Measurements from ENCODE around the gene STUB1.

STUB1 gene

GRCh38 chr16:635573-636205 lies 44.5 kb upstream of the STUB1 start:
- H3K27ac ChIP-seq: peak overlapping the region; percentile 81 to 93 (median 87); a peak in 21 of 22 replicates
- TF ChIP-seq Cebpa-rat (IDR thresholded peaks at IDR 0.05): no peak
- H3K9me3 ChIP-seq (replicated peaks in 1 of 11): no peaks in the 10 kb centered on the region
- H3K4me3 ChIP-seq: peak overlapping the region; percentile 85 to 98 (median 93)
- peaks cover 15 to 28% (median 23%) of the 10 kb centered on the region in 11 experiments; a peak in 21 of 22 replicates for H3K36me3 ChIP-seq
- peaks cover 52 to 59% (median 55%) of the 10 kb centered on the region in 10 experiments for H3K4me1 ChIP-seq
- peaks cover 0 to 47% (median 36%) of the 10 kb centered on the region in 11 experiments; a peak in 19 of 22 replicates for H4K20me1 ChIP-seq
- H3K4me2 ChIP-seq: peak overlapping the region; percentile 82 to 98 (median 93)
- no peaks in the 10 kb centered on the region for H3K27me3 ChIP-seq
- H3K9ac ChIP-seq: peak overlapping the region; percentile 82 to 96 (median 91)

DNA sequence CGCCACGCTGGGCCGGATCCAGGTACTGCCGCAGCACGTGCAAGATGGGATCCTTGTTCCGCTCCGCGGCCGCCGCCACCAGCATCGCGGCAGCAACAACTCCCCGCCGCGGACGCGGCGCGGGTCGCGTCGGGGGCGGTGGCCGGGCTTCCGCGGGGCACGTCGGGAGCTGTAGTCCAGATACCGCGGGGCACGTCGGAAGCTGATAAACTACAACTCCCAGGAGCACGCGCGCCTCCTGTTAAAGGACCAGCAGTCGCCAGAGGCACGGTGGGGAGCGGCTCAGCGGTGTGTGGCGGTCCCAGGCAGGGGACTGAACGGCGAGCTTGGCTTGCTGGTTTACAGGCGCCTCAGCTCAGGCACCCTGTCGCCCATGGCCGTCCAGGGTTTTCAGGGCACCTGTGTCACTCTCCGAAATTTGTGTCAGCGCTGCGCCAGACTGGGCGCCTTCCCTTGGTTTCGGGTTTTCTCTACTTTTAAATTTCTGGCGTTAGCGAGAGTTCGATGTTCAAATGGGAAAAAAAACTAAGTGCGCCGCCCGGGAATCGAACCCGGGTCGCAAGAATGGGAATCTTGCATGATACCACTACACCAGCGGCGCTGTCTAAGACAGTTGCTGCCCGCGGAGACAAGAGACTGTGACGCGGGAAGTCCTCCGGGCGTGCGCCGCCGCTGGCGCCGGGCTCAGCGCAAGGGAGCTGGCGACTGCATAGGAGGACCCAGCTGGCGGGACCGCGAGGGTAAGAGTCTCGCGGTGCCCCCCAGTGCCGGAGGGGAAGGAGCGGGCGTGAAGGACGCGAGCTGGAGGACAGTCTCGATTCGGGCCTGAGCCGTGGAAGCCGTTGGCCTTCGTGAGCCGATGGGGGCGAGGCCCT lies 43.8 kb upstream of the STUB1 start, which contains the start of gene METTL26:
Gene METTL26 (minus strand): TSS at position 100 of the 875 bp plus-strand sequence. CDS start 15 bp downstream, at position 85.
- Histone ChIP-seq H3K9ac (peak within 1 kb of the TSS; percentile 82 to 96 (median 91)), H3K27me3 (no peaks in the 10 kb centered on the region), H3K4me2 (peak within 1 kb of the TSS; percentile 88 to 98 (median 97)), H3K4me1 (peaks cover 49 to 59% (median 54%) of the 10 kb centered on the region in 10 experiments), H3K27ac (peak within 1 kb of the TSS; percentile 81 to 93 (median 87)), H3K9me3 (replicated peaks in 1 of 11) (no peaks in the 10 kb centered on the region), H3K36me3 (peaks cover 15 to 28% (median 23%) of the 10 kb centered on the region in 11 experiments; a peak in 21 of 22 replicates), H3K4me3 (peak within 1 kb of the TSS; percentile 85 to 98 (median 93)), H4K20me1 (peaks cover 0 to 39% (median 30%) of the 10 kb centered on the region in 11 experiments; a peak in 19 of 22 replicates)
- TF ChIP-seq Cebpa-rat (IDR thresholded peaks at IDR 0.05): no peak

DNA sequence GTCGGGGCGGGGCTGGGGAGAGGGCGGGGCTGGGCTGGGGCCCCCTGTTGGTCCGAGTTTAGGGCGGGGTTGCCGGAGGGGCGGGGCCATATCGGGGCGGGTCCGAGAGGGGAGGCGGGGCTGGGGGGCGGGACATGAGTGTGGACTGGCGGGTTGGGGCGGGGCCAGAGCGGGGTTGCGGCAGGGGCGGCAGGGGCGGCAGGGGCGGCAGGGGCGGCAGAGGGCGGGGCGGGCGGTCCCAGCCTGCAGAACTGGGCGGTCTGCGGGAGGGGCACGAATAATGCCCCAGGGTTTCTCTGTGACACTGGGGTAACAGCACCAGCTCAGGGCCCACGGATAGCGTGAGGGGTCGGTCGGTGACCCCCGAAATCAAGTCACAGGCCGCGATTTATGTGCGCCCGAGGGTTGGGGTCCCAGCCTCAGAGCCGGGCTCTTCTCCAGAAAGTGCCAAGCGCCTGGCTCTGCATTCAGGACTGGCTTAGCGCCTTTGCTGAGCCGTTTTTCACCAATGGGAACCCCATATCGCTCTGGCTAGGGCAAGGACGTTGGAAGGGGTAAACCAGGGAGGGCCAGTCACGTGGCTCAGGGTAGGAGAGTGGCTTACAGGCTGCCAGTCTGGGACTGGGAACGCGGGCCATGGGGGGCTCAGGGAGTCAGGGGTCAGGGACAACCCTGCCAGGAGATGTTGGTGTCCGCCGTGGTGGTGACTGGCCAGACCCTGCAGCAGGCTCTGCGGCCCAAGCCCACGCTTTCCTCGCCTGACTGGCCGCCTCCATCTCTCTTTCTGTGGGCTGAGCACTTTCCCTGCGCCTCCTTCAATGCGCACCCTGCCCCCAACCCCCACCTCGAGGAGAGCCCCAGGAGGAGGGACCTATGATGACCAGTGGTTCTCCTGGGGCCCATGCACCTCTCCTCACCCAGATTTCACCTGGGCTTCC lies 42.9 kb upstream of the STUB1 start:
- Histone ChIP-seq H3K4me1 (peaks cover 49 to 59% (median 56%) of the 10 kb centered on the region in 10 experiments), H3K4me2 (peak overlapping the region; percentile 86 to 98 (median 96)), H3K9ac (peak overlapping the region; percentile 82 to 96 (median 91); a peak in 20 of 22 replicates), H3K27ac (peak overlapping the region in 10 of 11 experiments; percentile 19 to 91 (median 86); a peak in 19 of 22 replicates), H3K9me3 (replicated peaks in 1 of 11) (no peaks in the 10 kb centered on the region), H4K20me1 (peaks cover 0 to 36% (median 27%) of the 10 kb centered on the region in 11 experiments; a peak in 19 of 22 replicates), H3K27me3 (no peaks in the 10 kb centered on the region), H3K4me3 (peak overlapping the region; percentile 85 to 98 (median 93)), H3K36me3 (peaks cover 15 to 26% (median 23%) of the 10 kb centered on the region in 11 experiments; a peak in 21 of 22 replicates)
- TF ChIP-seq Cebpa-rat (IDR thresholded peaks at IDR 0.05): no peak

- peak overlapping the region in 2 of 10 experiments; percentile 56 to 59; a peak in 3 of 20 replicates for H3K4me3 ChIP-seq
- no peak for TF ChIP-seq Cebpa-rat (IDR thresholded peaks at IDR 0.05)
- H3K4me2 ChIP-seq: peak overlapping the region; percentile 77 to 98 (median 87)
- H3K27ac ChIP-seq: peak overlapping the region in 8 of 11 experiments; percentile 19 to 61 (median 40); a peak in 11 of 22 replicates
- H3K9ac ChIP-seq: peak overlapping the region in 8 of 11 experiments; percentile 28 to 72 (median 64); a peak in 8 of 22 replicates
- peaks cover 55 to 67% (median 64%) of the 10 kb centered on the region in 10 experiments for H3K4me1 ChIP-seq
- peaks cover 6 to 36% (median 25%) of the 10 kb centered on the region in 11 experiments; a peak in 21 of 22 replicates for H4K20me1 ChIP-seq
- H3K36me3 ChIP-seq: peaks cover 12 to 20% (median 16%) of the 10 kb centered on the region in 11 experiments; a peak in 21 of 22 replicates
- H3K9me3 ChIP-seq (replicated peaks in 1 of 11): no peaks in the 10 kb centered on the region
- H3K27me3 ChIP-seq: no peaks in the 10 kb centered on the region
These were observed 42.1 kb upstream of the STUB1 start for GRCh38 chr16:638034-638543.

GRCh38 chr16:638836-639235 lies 41.4 kb upstream of the STUB1 start:
- Histone ChIP-seq H3K9me3 (replicated peaks in 1 of 11) (no peaks in the 10 kb centered on the region), H3K27me3 (no peaks in the 10 kb centered on the region), H3K36me3 (peaks cover 5 to 15% (median 8%) of the 10 kb centered on the region in 11 experiments; a peak in 19 of 22 replicates), H3K4me3 (0 out of 20 replicates have a peak overlapping the region, but pooled peaks of 4 of the 10 experiments have one; percentile 3 to 24 (median 14)), H3K4me2 (peak overlapping the region; percentile 66 to 100 (median 83)), H3K9ac (peak overlapping the region in 8 of 11 experiments; percentile 2 to 63 (median 50); a peak in 12 of 22 replicates), H3K27ac (peak overlapping the region in 8 of 11 experiments; percentile 31 to 69 (median 52); a peak in 14 of 22 replicates), H3K4me1 (peaks cover 62 to 74% (median 71%) of the 10 kb centered on the region in 10 experiments), H4K20me1 (peaks cover 14 to 36% (median 24%) of the 10 kb centered on the region in 11 experiments; a peak in 20 of 22 replicates)
- no peak for TF ChIP-seq Cebpa-rat (IDR thresholded peaks at IDR 0.05)

- Histone ChIP-seq H3K4me2 (peak overlapping the region; percentile 86 to 100 (median 99)), H4K20me1 (peaks cover 14 to 34% (median 29%) of the 10 kb centered on the region in 11 experiments; a peak in 18 of 22 replicates), H3K4me1 (peaks cover 61 to 77% (median 69%) of the 10 kb centered on the region in 10 experiments), H3K27ac (peak overlapping the region in 7 of 11 experiments; percentile 81 to 91 (median 89); a peak in 10 of 22 replicates), H3K9ac (peak overlapping the region; percentile 76 to 92 (median 87); a peak in 18 of 22 replicates), H3K36me3 (peaks cover 0 to 18% (median 7%) of the 10 kb centered on the region in 11 experiments; a peak in 7 of 22 replicates), H3K4me3 (peak overlapping the region; percentile 76 to 95 (median 86); a peak in 18 of 20 replicates), H3K9me3 (replicated peaks in 1 of 11) (no peaks in the 10 kb centered on the region), H3K27me3 (no peaks in the 10 kb centered on the region)
- no peak for TF ChIP-seq Cebpa-rat (IDR thresholded peaks at IDR 0.05)
These were observed 39.6 kb upstream of the STUB1 start for GRCh38 chr16:640614-641013.

Measured in BLaER1 treated with 17β-estradiol and CSF1 and Interleukin-3, amounts not matched to agents 10 nM and 100 nM (cell line).